NCI-H526 (cell line): ENCODE measurements around the gene IPO9.
A peak's percentile ranks its signal among the peaks of the same experiment; 100 is the strongest.
"Not testable (repeated sequence)": the region's sequence is repeated elsewhere in the genome, so short reads cannot be mapped to it uniquely, and the experiment has no call there.

Source experiments
- DNase-seq, 2 experiments: peaks; one replicate each; lab custom pipeline; 2025; lab: John Stamatoyannopoulos, UW

Gene IPO9

DNA sequence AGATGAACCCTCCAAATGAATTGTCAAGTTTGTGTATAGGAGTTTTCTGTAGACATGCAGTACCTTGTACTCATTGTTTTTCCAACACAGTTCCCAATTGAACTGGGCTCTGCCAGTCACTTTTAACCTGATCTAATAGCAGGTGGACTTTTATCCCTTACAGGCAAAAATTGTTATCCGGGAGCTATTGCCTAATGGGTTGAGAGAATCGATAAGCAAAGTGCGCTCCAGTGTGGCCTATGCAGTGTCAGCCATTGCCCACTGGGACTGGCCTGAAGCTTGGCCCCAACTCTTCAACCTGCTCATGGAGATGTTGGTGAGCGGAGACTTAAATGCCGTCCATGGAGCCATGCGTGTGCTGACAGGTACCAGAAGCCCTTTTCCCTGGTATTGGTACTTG, 19.3 kb downstream of the IPO9 start:
- DNase-seq, result no peak

DNA sequence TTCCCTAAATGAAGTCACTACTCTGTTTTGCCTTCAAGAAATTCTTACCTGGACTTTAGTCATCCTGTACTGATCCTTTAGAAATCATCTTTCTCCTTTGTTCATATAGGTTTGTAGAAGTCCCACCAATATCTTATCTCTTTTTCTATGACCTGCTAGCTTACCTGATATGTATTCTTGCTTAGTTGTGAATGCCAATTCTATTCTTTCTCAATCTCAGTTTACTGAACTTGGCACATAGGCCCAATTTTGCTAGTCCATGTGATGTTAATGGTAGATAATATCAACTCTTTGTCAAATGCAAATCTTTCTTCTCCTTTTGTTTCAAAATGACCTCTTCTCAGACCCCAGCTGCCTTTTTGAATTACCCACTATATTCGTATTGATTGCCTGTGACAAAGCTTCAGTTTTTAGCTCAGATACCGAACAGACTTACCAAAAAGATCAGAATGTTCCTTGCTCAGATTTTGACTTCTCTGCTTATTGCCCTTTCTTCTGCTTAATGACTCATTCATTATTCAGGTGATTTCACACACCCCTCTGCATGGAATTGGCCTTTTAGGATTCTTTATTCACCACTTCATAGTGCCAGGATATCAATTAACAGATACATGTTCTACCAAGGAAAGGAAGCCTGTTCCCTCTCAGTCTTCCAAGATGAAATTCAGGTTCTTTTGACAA, 20.6 kb downstream of the IPO9 start:
- DNase-seq, result no peak

DNA sequence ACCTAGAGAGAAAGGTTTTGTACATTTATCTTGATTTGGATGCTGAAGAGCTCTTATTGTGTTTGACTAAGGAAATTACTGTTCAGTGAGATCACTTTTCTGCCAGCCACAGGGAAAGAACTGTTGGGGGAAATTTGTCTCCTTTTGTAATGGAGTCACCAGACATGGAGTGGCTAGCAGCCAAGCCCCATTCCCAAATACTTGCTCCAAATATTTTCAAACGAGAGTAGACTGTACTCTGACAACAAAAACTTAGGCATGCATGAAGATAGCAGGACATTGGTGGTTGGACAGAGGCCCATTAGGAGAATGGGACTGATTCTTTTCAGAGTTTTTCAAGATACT, 21.1 kb downstream of the IPO9 start:
- no peak for DNase-seq

DNA sequence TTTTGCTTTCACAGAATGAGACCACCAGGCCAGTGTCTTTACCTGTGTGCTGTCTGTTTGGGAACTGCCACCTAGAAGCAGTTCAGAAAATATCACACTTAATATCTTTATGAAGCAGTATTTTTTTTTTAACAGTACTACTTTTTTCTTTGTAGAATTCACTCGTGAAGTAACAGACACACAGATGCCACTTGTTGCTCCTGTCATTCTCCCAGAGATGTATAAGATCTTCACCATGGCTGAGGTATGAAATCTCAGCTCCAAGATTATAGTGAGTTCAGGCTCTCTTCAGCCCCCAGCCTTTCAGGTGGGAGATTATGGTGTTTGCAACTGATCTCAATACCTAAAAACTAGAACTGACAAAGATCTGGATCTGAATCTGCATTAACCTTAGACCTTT, 23.0 kb downstream of the IPO9 start:
- DNase-seq, result no peak

DNA sequence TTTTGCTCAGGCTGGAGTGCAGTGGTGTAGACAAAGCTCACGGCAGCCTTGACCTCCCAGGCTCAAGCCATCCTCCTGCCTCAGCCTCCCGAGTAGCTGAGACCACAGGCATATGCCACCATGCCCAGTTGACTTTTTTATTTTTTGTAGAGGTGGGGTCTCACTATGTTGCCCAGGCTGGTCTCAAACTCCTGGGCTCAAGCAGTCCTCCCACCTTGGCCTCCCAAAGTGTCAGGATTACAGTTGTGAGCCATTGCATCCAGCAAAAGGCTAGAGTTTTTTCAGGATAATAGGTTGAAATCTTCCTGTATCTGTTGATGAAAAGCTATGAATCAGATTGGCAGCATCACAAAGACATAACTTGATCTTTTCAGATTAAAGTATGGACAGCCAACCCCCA, 27.8 kb downstream of the IPO9 start:
- DNase-seq, result not testable (repeated sequence)

DNA sequence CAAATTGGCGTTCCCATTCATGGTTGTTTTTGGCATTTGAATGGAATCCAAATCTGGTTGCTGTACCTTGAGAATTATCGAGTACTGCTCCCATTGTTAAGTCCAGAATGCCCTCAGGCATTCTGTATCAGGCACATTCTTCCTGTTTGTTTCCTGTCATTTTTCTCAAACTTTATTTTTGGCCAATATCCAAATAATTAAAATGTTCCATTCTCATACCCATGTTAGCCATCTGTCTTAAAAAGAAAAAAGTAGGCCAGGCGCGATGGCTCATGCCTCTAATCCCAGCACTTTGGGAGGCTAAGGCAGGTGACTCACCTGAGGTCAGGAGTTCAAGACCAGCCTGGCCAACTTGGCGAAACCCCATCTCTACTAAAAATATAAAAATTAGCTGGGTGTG, 30.5 kb downstream of the IPO9 start:
- no peak for DNase-seq

DNA sequence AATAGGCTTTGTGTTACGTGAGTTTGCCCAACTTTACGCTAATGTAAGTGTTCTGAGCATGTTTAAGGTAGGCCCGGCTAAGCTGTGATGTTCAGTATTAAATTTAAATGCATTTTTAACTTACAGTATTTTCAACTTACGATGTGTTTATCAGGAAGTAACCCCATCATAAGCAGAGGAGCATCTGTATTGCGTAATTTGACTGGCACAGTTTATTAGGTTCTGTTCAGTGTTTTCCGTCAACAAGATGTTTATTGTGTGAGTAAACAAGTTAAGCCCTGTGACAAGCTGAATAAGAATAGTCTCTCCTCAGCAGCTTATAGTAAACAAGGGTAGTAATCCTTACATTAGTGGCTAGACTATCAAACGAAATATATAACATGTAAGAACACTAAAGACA, 32.5 kb downstream of the IPO9 start:
- DNase-seq, result no peak

DNA sequence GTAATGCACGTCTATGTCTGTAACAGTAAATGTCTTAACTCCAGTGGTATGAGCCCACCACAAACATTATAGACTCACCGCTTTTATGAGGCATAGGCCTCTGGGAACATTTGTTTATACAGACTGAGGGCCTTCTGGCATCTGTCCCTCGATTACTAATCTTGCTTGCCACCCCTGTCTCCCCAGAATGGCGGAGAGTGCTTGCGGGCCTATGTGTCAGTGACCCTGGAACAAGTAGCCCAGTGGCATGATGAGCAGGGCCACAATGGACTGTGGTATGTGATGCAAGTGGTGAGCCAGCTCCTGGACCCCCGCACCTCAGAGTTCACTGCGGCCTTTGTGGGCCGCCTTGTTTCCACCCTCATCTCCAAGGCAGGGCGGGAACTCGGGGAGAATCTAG, 41.4 kb downstream of the IPO9 start:
- no peak for DNase-seq

DNA sequence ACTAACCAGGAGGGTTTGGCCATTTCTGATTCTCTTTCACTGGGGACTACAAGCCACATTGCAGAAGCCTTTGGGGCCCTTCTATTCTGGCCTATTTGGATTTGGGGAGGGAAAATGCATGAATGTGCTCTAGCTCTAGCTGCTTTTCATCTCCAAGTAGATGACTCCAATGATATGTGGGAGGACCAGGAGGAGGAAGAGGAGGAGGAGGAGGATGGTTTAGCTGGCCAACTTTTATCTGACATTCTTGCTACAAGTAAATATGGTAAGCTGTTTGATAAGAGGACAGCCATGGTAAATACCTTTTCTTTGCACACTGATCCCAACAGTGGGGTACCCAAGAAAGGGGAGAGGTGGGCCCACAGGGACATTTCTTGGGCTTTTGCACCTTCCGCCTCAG, 45.7 kb downstream of the IPO9 start:
- DNase-seq, result no peak

DNA sequence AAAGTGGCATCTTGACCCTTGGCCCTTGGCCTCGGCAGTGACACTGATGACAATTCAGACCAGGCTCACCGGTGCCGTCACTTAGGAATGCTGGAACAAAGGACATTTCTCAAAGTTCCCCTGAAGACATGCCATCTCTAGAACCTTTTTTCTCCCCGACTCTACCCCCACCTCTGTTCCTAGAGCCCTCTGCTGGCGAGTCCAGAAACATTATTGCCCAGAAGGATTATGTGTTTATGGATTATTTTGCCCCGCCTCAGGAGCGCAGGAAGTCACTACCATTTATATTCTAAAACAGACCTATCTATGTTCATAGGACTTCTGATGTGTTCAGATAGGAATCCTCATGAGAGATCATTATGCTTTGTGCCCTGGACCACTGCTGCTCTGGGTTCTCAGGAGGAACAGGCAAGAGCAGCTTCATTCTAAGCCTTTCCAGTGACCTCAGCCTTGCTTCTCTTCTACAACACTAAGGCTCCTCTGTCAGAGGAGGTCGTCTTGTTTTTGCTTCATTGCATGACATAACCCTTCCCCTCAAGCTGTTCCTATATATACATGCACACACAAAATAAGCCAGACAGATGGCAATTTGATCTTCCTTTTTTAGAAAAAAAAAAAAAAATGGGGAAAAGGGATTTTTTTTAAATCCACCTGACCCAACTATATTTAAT, 47.3 kb downstream of the IPO9 start:
- peak in 1 of 2 experiments; percentile 16 for DNase-seq

DNA sequence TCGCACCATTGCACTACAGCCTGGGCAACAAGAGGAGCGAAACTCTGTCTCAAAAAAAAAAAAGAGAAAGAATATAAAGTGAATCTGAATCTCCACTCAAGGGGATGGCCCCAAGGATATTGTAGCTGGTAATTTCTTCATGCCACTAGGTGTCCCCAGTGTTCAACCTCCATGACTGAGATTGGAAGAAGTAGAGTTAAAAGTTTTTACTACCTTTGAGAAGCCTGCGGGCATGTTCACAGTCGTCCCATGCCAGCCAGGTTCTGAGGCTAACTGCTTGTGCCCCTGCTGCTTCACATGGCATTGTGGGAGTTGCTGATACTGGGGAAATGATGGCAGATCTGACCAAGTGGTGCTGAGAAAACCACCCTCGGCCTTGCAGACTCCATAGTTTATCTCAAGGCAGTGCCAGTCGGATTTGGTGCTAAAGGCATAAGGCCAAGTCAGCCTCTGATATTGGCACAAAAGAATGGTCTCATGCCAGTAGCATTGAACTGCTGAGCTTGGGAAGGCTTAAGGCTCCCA, 49.0 kb downstream of the IPO9 start:
- peak in 1 of 2 experiments; percentile 31 for DNase-seq

DNA sequence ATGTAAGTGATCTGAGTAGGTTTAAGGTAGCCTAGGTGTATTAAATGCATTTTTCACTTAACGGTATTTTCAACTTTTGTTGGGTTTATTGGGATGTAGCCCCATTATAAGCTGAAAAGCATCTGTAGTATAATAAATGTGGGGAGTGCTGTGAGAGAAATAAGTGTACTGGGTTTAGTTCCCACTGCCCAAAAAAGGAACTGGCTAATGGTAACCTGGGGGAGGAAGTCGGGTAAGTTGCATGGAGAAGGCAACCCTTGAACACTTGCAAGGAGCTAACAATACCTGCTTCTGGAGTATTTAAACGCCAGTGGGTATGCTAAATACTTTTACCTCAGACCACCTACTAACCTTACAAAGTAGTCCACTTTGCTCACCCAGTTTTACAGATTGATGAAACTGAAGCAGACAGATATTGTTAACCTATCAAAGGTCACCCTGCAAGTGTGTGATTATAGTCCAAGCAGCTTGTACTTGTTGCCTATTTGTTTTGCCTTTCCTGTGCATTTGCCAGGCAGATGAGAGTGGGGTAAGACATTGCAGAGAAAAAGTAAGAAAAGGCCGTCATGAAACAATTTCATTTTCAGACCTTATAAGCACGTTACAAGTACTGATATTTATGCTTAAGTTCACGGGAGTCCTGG, 52.1 kb downstream of the IPO9 start:
- DNase-seq, result no peak

DNA sequence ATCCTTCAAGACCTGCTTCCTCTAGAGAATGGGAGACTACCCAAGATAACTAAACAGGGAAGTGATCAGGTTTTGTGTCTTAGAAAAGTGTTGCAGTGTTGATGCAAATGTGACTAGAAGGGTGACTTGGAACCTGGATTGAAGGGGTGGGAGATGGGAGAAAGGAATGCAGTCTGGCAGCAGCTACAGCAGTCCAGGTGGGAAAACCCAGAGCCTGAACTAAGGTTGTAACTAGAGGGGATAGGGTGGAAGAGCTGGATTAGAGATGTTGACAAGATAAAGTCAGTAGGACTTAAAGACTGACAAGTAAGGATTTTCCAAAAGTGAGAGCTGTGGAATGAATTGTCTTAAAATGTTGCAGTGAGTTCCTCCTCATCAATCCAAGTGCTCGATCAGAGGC, 52.7 kb downstream of the IPO9 start:
- no peak for DNase-seq

DNA sequence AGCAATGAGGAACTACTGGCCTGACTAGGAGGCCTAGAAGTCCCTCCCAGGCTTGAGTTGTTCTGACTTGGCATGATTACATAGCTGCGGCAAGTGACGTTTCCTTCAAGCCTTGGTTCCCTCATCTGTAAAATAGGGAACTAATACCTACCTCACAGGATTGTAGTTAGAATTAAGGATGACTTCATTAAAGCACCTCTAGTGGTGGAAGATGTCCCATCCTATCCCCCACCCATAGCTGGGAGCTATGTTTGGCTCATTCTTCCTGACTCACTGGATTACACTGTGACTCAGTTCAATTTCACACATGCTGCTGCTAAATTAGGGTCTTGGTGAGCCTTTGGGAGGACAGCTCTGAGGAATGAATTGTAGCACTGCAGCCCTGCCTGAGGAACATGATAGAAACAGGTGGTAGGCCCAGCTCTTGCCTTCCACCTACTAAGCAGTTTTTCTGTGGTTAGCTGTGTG, 53.7 kb downstream of the IPO9 start:
- DNase-seq, result no peak

DNA sequence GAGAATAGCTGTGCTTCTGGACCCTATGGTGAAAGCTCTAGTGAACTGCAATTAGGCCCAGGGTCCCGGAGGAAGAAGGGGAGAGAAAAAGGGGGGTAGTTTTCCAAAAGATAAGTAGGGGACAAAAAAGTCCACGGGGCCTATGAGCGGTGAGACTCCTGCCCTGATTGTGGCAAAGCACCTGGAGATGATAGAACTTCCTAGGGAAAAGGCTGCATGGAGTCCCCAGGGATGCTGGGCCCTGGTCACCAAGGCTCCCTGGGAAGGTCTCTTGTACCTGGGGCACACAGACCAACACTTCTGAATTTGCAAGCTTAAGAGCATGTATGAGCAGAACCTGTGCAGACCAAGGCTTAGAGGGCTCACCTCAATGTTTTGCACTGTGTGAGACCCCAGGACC, 54.3 kb downstream of the IPO9 start:
- no peak for DNase-seq

DNA sequence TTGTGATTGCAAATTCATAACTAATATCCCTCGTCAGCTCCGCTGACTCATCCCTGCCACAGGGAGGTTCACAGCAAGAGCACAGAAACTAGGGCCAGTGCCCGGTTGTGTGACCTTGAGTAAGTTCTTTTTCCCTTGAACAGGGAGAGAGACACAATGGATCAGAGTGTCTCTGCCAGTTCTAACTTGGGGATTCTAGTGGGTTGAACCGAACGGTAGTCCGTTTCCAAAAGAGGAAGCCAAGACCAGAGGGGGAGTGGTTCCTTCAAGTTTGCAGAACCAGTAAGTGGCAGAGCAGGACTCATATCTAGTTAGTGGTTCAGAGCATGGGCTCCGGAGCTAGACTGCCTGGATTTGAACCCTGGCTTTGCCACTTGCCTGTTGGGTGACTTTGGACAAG, 54.8 kb downstream of the IPO9 start:
- DNase-seq, result no peak

DNA sequence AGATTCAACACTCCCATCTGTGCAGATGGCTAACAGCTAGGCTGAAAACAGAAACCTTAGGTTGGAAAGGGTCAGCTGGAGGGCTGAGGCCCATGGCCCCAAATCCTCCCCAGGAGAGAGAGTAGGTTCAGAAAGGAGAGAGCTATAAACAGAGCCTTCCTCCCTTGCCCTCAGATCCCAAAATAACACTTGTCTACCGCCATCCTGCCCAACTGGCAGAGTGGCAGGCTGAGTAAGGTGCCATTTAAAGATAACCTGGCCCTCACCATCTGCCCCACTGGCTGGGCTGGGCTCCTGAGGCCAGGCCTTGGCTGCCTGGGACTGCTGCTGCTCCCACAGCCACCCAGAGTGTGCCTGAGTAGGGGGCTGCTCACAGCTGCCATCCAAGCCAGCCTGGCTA, 55.5 kb downstream of the IPO9 start:
- DNase-seq, result no peak

DNA sequence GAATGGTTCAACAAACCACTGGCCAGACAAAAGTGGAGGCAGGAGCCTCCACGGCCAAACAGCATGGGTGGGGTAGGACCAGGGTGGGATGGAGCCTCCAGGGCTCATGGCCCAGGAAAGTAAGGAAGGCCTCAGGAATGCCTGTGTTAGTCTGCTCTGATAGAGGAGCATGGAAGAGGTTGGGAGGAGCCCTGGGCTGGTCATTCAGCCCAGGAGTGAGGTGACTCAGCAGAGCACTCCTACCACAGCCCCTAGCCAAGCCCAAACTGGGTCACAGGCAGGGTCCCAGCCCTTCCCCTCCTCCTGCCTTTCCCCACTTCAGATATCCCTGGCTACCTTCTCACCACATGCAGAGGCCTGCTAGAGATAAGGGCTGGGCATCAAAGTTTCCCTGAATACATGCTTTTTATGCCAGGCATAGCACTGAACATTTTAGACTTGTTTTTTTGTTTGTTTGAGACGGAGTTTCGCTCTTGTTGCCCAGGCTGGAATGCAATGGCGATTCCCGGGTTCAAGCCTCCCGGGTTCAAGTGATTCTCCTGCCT, 56.6 kb downstream of the IPO9 start:
- no peak for DNase-seq

DNA sequence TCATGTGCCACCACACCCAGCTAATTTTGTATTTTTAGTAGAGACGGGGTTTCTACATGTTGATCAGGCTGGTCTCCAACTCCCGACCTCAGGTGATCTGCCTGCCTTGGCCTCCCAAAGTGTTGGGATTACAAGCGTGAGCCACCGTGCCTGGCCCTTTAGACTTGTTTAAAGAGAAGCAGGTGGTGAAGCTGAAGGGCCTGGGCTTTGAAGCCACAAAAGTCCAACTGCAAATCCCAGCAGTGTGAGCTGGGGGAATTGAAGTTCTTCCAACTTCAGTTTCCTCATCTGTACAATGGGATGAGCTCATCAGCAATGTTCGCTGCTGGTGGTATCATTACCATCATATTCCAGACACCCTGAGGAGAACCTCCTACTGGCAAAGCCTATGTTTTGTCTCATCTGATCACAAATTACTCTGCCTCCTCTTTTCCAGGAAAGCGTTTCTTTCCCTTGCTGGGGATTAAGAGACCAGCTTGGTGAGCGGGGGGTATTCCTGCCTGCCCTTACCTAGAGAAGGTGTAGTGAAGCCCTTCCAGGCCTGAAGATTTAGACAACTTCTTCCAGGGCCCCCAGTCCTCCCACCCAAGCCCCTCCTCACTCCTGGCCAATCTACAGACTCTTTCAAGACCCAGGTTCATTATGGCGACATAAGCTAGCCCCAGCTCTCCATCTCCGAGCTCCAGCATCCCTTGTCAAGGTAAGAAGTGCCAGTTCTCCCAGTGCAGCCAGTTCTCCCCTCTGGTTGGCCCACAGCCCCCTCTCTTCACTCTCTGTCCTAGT, 57.3 kb downstream of the IPO9 start:
- DNase-seq, result no peak

DNA sequence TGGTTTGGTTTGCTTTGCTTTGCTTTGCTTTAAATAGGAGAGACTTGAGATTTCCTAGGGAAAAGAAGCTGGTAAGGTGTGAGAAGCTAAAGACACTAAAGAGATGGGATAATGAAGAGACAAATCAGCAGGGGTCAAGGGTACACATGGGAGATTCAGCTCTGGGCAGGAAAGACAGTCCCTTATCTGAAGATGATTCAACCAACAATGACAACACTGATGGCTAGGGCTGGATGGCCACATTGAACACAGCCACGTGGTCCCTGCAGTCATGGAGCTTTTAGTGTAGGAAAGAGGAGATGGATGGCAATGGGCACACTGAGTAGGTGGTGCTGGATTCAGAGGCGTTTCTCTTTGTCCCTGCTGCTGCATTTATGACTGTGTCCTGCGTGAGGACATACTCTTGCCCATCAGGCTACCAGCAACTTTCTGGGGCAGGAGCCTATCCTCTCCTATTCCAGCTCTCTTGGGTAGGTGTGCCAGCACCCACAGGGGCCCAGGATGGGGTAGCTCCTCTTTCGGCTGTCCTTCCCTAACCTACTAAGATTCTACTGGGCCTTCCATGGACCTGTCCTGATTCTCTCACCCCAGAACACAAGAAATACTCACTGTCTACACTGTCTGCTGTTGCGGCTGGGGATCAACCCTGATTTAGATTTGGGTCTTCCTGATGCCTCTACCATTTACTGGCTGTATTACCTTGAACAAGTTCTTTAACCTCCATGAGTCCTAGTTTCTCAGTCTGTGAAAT, 58.3 kb downstream of the IPO9 start:
- no peak for DNase-seq

DNA sequence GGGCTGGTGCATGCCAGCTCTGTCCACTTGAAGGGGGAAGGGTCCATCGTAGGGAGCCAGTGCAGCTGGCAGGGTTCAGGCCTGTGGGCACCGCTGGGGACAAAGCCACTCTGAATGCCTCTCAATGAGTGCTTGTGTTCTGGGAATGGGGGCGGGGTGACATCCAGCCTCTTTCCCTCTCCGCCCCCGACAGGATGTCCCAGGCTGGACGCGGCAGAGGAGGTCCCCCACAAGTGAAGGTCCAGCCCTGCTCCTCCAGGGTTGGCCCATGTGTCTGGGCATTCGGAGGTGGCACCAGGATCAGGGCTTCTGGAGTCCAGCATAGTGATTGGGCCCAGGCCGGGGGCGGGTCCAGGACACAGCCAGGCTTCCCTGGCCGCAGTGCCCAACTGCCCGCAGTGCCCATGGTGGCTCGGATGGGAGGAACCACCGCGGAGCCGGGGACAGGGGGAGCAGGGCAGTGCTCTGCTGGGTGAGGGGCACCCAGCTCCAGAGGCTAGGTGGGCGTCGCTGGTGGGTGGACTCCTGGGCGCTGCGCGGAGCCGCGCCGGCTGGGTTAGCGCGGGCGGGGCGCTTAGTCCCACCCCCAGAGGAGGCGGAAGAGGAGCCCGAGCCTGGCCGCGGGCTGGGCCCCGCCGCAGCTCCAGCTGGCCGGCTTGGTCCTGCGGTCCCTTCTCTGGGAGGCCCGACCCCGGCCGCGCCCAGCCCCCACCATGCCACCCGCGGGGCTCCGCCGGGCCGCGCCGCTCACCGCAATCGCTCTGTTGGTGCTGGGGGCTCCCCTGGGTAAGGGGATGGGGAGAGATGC, 59.5 kb downstream of the IPO9 start, which contains the start of gene SHISA4:
SHISA4 (plus strand) TSS at position 617 of the 808 bp plus-strand sequence; CDS start at position 714, 97 bp downstream.
- DNase-seq, result peak in 1 of 2 experiments; percentile 55
